HepG2 (cell line): Measurements from ENCODE around the gene ADAMTS2.

ENCODE experiments used
- CC2D1A ChIP-seq: sonication (generic); formaldehyde crosslinking; IDR thresholded peaks from 2 replicates; pipeline ENCODE4 v1.8.1; 2023; ENCODE audit warnings: mild to moderate bottlenecking, missing genetic modification reagents
- CTCF ChIP-seq: sonication (generic); formaldehyde crosslinking; IDR thresholded peaks from 2 replicates; pipeline ENCODE4 v1.5.0; 2020; ENCODE audit warnings: mild to moderate bottlenecking, missing genetic modification reagents, moderate library complexity
- MAX ChIP-seq: IDR thresholded peaks from 2 replicates; pipeline ENCODE4 v1.6.1; 2012; ENCODE audit warnings: inconsistent platforms
- NR2C2 ChIP-seq: sonication (generic); formaldehyde crosslinking; IDR thresholded peaks from 2 replicates; pipeline ENCODE4 v1.4.0; 2020; ENCODE audit warnings: missing genetic modification reagents, mild to moderate bottlenecking, moderate library complexity, borderline replicate concordance
- PHF8 ChIP-seq: sonication (generic); formaldehyde crosslinking; IDR thresholded peaks from 2 replicates; pipeline ENCODE4 v1.5.0; 2020; ENCODE audit warnings: missing genetic modification reagents
- THAP7 ChIP-seq: sonication (generic); formaldehyde crosslinking; IDR thresholded peaks from 2 replicates; pipeline ENCODE4 v1.8.1; 2023; ENCODE audit warnings: mild to moderate bottlenecking, missing genetic modification reagents
- USF2 ChIP-seq, 2 experiments: sonication (generic) in 1 of 2; formaldehyde crosslinking in 1 of 2; IDR thresholded peaks; 2 replicates each; pipeline versions ENCODE4 v1.5.1 to v1.6.1; 2011 to 2020; ENCODE audit warnings: borderline replicate concordance in 1 of 2, low read depth in 1 of 2, low read length in 1 of 2, mild to moderate bottlenecking in 1 of 2, missing genetic modification reagents in 1 of 2, moderate library complexity in 1 of 2
- ZBTB40 ChIP-seq, 2 experiments: fragments of 450-650 bp in 1 of 2; sonication (generic) in 1 of 2; formaldehyde crosslinking in 1 of 2; IDR thresholded peaks; 2 replicates each; pipeline versions ENCODE4 v1.6.1 to v1.8.0; 2016 to 2022; ENCODE audit warnings: antibody characterized with exemption in 1 of 2, mild to moderate bottlenecking in 1 of 2, missing genetic modification reagents in 1 of 2
- ZHX1 ChIP-seq: sonication (generic); formaldehyde crosslinking; IDR thresholded peaks from 2 replicates; pipeline ENCODE4 v1.8.1; 2022; ENCODE audit warnings: low read depth, mild to moderate bottlenecking, missing genetic modification reagents
- ZNF343 ChIP-seq: sonication (generic); formaldehyde crosslinking; IDR thresholded peaks from 2 replicates; pipeline ENCODE4 v1.4.0; 2020; ENCODE audit warnings: mild to moderate bottlenecking, missing genetic modification reagents
- ZSCAN20 ChIP-seq: sonication (generic); formaldehyde crosslinking; IDR thresholded peaks from 2 replicates; pipeline ENCODE4 v1.4.0; 2020; ENCODE audit warnings: missing genetic modification reagents, mild to moderate bottlenecking, borderline replicate concordance

- TF ChIP-seq THAP7 (CRISPR knock-in tag) (no peak), ZBTB40 (IDR thresholded peaks at IDR 0.05) (no peak), ZBTB40 (CRISPR knock-in tag; IDR thresholded peaks at IDR 0.05) (no peak), CC2D1A (no peak), ZHX1 (no peak), NR2C2 (CRISPR knock-in tag) (no peak), MAX (no peak), ZSCAN20 (CRISPR knock-in tag) (no peak), CTCF (CRISPR knock-in tag) (no peak), ZNF343 (CRISPR knock-in tag) (no peak), PHF8 (no peak), USF2 (IDR thresholded peaks at IDR 0.05; ENCODE audit: low read depth, low read length) (no peak), USF2 (CRISPR knock-in tag; IDR thresholded peaks at IDR 0.05; ENCODE audit: borderline replicate concordance) (no peak)
These were observed 232.1 kb downstream of the ADAMTS2 start for GRCh38 chr5:179113143-179113530.
